Kasumi-1 (cell line): ENCODE data around the gene IVD.

ENCODE experiments used
- DNase-seq, 2 experiments: peaks; one replicate each; lab custom pipeline; 2025; lab: John Stamatoyannopoulos, UW

Gene IVD

DNA sequence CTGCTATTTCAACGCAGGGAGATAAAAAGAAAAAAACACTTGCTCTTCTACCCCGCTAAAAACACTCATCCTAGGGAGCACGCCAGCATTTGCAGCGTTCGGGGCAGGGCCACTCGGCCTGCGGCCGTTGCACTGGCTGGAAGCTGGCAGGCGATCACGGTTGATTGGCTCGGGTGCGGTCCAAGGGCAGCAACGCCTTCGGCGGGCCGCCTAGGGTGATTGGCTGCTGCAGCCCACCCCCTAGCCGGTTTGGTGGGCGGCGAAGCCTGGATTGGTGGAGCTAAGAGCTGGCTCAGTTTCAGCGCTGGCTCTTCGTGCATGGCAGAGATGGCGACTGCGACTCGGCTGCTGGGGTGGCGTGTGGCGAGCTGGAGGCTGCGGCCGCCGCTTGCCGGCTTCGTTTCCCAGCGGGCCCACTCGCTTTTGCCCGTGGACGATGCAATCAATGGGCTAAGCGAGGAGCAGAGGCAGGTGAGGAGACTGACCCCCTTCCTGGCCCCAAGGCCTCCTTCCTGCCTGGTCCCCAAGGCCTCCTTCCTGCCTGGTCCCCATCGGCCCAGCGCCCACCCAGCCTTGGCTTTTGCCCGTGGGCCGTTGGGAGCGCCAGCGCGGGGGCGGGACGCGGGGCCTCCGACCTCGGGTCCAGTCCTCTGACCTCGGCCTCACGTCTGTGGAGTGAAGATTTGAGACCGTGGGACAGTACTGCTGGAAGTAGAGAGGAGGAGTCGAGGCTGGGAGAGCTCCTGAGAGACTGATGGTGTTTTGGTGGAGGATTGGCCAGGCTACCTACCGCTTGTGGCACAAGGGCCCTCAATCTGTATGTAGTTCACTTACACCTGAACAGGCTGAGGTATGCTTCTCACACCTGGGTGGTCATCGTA, at the start of gene IVD:
Gene IVD (plus strand): TSS at position 295 of the 881 bp plus-strand sequence. CDS start 33 bp downstream, at position 328.
- DNase-seq: peak; percentile 71 to 77

DNA sequence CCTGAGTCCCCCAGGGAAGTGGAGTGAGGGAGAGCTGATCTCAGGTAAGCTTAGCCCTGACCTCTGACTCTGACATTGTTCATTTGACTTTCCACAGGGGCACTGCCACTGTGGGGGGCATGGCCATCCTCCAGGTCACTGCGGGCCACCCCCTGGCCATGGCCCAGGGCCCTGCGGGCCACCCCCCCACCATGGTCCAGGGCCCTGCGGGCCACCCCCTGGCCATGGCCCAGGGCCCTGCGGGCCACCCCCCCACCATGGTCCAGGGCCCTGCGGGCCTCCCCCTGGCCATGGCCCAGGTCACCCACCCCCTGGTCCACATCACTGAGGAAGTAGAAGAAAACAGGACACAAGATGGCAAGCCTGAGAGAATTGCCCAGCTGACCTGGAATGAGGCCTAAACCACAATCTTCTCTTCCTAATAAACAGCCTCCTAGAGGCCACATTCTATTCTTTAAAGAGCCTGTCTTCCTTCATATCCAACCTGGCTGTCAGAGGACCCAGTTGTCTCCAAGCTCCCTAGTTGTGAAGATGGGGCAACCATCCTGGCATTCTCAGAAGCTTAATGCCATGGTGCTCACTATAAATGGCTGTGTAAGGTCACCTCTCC, 49.5 kb upstream of the IVD start:
- DNase-seq: no peak

DNA sequence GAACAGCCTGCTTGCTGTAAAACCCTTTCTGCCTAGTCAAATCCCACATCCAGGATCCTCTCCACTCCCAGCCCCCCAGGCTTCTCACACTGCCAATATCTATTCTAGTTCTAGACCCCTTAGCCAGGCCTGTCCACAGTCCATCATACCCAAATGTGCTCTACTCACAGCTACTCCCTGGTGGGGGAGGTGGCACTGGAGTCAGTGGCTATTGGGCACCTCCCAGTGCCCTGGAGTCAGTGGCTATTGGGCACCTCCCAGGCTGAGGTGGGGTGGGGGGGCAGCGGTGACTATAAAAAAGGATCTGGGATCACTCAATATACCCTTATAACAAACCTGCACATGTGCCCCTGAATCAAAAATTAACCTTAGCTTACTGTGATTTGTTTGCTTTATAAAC, 48.3 kb upstream of the IVD start:
- DNase-seq: no peak

DNA sequence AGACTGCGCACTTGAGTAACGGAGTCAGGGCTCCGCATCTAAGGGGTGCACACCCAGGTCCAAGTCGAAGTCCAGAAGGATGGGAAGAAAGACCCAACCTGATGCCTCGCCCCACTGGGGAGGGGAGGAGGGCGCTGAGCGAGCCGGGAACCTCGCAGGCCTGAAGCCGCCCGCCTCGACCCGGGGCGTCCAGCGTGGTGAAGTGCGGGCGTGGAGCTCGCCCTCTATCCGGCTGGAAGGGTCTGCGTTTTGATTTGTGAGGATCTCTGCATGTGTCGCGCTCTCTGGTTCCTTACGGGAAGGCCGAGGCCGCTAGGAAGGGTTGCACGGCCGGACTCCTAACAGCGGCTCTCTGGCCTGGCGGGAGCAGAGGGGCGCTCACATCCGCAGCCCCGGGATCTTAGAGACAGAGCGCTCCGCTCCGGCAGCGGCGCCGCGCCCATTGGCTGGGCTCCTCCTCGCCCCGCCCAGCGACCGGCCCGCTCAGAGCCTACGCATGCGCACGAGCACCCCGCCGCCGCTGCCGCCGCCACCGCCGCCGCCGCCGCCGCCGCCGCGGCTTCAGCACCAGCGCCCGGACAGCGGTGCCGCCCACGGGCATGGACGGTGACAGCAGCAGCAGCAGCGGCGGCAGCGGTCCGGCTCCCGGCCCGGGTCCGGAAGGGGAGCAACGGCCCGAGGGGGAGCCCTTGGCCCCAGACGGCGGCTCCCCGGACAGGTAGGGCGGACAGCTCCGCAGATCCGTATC, 47.7 kb upstream of the IVD start, which contains the start of gene DISP2:
Gene DISP2 (plus strand): TSS at position 497 of the 748 bp plus-strand sequence. CDS start 103 bp downstream, at position 600.
- peak; percentile 31 to 47 for DNase-seq

DNA sequence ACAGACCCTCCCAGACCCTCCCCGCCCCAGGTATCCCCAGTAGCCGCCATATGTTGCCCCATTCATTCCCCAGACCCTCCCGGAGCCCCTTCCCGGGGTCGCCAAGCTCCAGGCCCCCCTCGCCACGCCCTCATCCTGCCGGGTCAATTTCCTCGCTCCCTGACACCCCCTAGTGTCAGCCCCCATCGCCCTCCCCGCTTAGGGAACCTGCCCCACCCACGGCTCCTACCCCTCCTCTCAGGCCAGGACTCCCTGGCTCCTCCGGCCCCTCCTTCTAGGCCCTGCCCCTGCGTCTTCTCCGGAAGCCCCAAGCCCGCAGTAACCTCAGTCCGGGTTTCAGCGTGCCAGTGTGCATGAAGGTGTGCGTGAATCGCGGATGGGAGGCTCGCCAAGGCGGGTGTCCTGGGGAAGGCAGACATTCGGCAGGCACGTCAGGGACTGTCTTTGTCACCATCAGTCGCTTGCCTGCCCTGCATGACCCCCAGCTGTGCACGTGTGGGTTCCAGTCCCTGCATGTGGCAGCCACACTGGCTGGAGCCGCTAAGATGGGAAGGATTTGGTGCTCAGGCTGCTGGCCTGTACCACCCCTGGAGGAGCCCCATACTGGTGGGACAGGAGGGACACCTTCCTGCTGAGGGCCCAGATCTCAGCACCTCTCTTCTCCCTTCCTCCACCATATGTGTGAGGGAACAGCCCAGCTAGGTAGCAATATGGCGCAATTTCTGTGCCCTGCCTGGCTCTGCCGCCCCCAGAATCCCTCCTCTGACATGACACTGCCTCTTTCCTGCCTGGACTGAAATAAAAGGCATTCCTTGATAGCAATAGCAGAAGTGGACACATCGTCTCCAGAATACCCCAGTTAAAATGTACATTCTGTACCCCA, 46.9 kb upstream of the IVD start:
- no peak for DNase-seq

DNA sequence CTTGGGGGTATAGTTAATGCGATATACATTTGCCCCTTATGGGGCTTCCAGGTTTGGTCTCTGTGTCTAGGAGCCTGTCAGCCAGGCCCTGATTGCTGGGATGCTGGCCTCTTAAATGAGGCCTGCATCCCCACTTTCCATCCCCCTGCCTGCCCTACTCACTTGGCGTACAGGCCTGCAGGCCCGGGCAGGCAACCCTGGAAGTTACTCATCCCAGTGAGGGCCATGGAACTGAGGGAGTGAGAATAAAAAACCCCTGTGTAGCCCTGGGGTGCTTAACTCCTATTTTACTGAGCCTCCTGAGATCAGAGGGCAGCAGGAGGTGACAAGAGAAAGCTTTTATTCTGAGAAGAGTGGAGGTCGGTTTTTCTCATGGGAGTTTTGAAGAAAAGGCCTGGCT, 45.6 kb upstream of the IVD start:
- DNase-seq: no peak

DNA sequence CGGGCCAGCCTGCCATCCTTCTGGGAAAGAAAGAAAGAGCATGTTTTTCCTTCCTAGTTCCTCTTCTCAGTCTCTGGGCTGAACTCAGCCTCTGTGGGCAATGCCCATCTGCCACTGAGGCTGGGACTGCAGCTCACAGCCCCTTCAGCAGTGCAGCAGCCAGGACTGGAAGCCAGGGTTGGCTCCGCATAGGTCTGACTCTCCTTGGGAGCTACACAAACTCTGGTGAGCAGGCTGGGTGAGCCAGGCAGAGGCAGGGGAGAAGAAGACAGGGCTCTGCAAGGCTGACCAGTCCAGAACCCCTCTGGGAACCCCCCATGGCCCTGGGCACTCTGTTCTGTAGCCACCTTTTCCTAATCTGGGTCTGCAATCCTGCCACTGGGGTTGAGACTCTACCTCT, 44.0 kb upstream of the IVD start:
- DNase-seq: no peak

DNA sequence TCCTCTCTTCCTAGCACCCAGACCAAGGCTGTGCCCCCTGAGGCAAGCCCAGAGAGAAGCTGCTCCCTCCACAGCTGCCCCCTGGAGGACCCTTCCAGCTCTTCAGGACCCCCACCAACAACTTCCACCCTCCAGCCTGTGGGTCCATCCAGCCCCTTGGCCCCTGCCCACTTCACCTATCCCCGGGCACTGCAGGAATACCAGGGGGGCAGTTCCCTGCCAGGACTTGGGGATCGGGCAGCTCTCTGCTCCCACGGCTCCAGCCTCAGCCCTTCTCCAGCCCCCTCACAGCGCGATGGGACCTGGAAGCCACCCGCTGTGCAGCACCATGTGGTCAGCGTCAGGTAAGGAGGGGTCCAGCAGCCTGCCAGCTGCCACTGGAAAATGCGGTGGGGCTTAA, 42.0 kb upstream of the IVD start:
- DNase-seq: no peak

DNA sequence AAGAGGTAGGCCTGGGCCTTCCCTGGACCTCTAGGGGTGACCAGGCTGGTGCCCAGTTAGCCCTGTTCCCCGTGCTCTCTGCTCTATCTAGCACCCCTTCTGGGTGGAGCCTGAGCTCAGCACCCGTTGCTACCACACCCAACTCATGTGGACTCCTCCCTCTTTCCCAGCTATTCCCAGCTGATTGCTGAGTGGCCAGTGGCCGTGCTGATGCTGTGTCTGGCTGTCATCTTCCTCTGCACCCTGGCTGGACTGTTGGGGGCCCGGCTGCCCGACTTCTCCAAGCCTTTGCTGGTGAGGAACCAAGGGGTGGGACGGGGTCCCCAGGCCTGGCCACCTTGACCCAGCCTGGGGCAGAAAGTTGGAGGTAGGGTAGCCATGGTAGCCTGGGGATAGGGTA, 41.3 kb upstream of the IVD start:
- DNase-seq: no peak

DNA sequence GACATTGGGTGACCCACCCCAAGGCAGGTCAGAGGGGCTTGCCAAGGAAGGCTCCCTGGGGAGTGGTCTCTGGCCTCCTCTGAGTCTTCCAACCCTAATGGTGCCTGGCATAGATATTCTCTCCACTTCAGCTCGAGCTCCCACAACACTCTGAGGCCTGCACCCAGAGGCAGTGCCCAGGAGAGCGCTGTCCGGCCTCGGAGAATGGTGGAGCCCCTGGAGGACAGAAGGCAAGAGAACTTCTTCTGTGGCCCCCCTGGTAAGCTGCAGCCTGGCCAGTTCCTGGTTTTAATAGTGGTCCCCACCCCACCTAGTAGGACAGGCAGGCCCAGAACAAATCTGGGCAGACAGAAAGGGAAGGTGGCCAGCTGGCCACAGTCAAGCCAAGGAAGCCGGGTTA, 40.6 kb upstream of the IVD start:
- no peak for DNase-seq

DNA sequence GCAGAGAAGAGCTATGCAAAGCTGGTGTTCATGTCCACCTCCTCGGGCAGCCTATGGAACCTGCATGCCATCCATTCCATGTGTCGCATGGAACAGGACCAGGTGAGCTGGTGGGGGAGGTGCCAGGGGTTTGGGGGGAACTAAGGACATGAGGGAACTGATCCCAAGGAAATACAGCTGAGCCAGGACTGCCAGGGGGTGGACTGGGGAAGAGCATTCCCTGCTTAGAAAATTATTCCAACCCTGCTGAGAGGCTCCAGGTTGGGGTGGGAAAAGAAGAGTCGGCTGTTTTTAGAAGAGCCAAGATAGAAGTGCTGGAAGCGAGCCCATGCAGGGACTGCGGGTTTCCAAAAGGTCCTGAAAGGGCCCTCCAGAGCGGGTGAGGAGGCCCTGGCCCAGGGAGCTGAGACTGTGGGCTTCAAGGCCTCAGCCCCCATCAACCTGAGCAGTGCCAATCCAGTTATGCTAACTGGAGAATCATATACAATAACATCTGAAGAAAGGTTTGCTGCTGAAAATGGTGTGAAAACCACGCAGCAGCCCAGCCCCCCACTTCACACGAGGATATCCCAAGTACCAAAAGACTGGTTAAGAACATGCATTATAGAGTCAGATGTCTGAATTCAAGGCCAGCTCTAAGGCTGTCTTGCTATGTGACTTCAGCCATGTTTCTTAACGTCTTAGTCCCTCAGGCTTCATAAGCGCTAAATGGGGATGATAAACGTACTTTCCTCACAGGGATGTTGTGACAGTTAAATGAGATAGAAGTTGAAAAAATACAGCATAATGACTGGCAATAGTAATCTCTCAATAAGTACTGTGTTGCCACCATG, 39.8 kb upstream of the IVD start:
- DNase-seq: no peak

DNA sequence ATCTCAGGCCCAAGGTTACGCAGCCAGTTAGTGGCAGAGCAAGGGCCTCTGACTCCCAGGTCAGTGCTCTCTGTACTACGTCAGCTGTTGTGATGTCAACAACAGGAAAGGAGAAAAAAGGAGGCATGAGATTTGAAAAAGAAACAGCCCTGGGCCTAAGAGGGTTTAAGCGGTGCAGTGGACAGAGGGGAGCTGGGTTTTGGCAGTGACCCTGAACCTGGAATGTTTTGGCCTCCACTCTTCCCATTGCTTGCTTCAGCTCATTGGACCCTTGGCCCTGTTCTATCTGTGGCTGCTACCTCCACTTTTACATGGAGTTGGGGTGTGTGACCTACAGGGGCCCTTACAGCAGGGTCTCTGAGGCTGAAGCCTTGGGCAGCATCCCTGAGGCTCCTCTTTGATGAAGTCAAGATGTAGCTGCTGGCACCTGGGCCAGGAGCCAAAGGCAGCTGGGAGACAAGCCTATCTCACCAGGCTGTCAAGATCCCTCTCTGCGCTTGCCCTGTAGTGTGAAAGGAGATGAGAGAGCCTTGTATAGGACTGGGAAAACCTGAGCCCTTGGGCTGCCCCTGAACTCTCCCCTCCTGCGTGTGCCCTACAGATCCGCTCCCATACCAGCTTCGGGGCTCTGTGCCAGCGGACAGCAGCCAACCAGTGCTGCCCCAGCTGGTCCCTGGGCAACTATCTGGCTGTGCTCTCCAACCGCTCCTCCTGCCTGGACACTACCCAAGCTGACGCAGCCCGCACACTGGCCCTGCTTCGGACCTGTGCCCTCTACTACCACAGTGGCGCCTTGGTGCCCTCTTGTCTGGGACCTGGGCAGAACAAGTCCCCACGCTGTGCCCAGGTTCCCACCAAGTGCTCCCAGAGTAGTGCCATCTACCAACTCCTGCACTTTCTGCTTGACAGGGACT, 38.9 kb upstream of the IVD start:
- no peak for DNase-seq

DNA sequence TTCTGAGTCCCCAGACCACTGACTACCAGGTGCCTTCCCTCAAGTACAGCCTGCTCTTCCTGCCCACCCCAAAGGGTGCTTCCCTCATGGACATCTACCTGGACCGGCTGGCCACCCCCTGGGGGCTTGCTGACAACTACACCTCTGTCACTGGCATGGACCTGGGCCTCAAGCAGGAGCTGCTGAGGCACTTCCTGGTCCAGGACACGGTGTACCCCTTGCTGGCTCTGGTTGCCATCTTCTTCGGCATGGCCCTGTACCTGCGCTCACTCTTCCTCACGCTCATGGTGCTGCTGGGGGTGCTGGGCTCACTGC, 38.3 kb upstream of the IVD start:
- DNase-seq: no peak

DNA sequence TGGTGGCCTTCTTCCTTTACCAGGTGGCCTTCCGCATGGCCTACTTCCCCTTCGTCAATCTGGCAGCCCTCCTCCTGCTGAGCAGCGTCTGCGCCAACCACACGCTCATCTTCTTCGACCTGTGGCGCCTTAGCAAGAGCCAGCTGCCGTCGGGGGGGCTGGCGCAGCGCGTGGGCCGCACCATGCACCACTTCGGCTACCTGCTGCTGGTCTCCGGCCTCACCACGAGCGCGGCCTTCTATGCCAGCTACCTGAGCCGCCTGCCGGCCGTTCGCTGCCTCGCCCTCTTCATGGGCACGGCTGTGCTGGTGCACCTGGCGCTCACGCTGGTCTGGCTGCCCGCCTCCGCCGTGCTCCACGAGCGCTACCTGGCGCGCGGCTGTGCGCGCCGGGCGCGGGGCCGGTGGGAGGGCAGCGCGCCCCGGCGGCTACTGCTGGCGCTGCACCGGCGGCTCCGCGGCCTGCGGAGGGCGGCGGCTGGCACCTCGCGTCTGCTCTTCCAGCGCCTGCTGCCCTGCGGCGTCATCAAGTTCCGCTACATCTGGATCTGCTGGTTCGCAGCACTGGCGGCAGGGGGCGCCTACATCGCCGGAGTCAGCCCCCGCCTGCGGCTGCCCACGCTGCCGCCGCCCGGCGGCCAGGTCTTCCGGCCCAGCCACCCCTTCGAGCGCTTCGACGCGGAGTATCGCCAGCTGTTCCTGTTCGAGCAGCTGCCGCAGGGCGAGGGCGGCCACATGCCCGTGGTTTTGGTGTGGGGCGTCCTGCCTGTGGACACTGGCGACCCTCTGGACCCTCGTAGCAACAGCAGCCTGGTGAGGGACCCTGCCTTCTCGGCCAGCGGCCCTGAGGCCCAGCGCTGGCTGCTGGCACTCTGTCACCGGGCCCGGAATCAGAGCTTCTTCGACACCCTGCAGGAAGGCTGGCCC, 37.6 kb upstream of the IVD start:
- DNase-seq: peak; percentile 59 to 80

DNA sequence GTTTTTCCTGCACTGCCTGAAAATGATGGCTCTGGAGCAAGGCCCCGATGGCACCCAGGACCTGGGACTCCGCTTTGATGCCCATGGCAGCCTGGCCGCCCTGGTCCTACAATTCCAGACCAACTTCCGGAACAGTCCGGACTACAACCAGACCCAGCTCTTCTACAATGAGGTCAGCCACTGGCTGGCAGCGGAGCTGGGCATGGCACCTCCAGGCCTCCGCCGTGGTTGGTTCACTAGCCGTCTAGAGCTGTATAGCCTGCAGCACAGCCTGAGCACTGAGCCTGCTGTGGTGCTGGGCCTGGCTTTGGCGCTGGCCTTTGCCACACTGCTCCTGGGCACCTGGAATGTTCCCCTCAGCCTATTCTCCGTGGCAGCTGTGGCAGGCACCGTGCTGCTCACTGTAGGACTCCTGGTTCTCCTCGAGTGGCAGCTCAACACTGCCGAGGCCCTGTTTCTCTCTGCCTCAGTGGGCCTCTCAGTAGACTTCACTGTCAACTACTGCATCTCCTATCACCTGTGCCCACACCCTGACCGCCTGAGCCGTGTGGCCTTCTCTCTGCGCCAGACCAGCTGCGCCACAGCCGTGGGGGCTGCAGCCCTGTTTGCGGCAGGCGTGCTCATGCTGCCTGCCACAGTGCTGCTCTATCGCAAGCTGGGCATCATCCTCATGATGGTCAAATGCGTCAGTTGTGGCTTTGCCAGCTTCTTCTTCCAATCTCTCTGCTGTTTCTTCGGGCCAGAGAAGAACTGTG, 36.7 kb upstream of the IVD start:
- no peak for DNase-seq

DNA sequence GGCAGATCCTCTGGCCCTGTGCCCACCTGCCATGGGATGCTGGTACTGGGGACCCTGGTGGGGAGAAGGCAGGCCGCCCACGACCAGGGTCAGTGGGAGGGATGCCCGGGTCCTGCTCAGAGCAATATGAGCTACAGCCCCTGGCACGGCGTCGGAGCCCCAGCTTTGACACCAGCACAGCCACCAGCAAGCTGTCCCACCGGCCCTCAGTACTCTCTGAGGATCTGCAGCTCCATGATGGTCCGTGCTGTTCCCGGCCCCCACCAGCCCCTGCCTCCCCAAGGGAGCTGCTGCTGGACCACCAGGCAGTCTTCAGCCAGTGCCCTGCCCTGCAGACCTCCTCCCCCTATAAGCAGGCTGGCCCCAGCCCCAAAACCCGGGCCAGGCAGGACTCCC, 36.1 kb upstream of the IVD start:
- DNase-seq: no peak

DNA sequence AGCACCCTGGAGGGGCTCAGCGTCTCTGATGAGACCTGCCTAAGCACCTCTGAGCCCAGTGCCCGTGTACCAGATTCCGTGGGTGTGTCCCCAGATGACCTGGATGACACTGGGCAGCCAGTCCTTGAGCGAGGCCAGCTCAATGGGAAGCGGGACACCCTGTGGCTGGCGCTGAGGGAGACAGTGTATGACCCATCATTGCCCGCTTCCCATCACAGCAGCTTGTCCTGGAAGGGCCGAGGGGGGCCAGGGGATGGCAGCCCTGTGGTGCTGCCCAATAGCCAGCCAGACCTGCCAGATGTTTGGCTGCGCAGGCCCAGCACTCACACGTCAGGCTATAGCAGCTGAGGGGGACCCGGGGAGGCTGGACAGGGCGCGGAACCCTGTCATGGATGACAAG, 35.6 kb upstream of the IVD start:
- no peak for DNase-seq

DNA sequence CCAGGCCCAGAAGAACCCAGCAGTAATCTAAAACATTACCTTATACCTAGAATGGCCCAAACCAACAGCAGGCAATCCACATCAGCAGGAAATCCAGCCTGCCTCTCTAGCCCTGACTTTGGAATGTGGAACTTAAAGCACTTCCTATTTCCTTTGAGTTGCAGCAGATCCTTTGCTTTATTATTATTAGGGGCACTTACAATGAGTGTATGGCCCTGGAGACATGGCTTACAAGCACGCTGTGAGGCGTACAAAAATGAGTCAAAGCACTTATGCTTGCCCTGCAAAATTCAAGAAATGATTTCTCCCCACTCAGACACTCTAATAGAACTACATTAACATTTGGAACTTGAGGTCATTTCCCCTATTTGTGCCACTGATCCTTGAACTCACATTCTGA, 32.6 kb upstream of the IVD start:
- DNase-seq: no peak
